HG03103 (cell line): ENCODE results near the gene TTC19.

Source experiments
- ATAC-seq: cut with Tn5 transposase; IDR thresholded peaks from one replicate; pipeline ENCODE4 v1.9.1; 2021; ENCODE audit warnings: low read depth; ENCODE audit not compliant: unreplicated experiment

TTC19 gene, protein sequence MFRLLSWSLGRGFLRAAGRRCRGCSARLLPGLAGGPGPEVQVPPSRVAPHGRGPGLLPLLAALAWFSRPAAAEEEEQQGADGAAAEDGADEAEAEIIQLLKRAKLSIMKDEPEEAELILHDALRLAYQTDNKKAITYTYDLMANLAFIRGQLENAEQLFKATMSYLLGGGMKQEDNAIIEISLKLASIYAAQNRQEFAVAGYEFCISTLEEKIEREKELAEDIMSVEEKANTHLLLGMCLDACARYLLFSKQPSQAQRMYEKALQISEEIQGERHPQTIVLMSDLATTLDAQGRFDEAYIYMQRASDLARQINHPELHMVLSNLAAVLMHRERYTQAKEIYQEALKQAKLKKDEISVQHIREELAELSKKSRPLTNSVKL

DNA sequence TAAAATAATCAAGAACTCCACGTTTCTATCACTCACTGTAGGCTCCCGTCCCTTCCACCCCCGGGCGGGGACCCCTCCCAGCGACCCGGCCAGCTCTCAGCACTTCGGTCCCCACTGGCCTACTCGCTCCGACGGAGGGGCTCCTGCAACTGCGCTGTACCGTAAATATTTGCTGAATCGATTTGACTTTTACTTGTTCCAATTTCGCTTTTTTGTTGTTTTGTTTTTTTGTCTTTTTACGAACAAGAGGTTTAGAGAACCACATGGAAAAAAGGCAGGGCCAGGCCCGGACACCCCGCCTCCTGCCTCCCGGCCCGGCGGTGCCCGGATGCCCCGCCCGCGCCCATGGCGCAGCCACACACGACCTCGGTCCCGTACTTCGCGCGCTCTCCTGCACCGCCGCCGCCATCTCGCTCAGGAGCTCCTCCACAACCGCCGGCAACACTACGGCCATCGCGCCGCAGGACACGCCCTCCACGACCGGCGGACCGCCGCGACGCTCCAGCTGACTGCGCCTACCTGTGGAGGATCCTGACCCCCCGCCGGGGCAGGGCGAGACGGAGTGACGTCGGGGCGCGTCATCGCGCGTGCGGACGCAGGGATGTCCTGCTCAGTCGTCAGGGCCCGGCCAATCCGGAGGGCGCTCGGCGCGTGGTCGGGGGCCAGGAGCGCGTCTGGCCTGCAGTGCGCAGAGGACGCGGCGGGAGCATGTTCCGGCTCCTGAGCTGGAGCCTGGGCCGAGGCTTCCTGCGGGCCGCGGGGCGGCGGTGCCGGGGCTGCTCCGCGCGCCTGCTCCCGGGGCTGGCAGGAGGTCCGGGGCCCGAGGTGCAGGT, at the start of gene TTC19, which contains the start of gene ZSWIM7:
TSS of gene TTC19 (plus strand) at position 684 of the 833 bp plus-strand sequence. CDS start at position 709, 25 bp downstream.
TSS of gene ZSWIM7 (minus strand) at position 564 of the 833 bp plus-strand sequence. CDS start at position 454, 110 bp downstream.
- peak; percentile 90 for ATAC-seq

DNA sequence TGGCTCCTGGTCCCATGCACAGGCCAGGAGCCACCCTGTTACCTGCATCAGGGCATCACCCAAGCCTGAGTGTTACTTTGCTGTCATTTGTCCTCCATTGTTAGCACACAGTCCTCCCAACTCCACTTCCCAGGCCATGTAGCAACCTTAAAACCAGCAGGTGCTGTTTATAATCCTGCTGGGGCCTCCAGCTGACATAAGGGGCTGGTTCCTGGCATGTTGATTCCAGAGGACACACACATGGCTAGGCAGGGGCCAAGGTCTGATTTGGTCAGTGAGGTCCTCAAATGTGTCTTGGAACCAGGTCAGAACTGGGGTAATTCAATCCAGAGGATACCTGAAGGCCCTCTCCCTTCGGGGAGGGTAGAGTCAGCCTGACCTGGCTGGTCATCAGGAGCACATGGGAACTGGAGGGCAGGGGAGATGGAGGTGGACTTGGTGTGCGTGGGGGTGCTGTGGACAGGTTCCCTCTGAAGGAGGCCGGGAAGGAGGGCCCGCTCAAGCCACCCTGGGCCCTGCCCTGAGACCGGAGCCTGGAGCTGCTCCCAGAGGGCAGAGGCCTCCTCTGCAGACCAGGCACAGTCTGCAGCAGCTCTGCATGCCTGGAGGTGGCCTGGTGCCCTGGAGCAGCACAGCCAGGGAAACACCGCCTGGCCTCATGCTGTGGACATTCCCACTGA, 48.1 kb upstream of the TTC19 start:
- no peak for ATAC-seq

DNA sequence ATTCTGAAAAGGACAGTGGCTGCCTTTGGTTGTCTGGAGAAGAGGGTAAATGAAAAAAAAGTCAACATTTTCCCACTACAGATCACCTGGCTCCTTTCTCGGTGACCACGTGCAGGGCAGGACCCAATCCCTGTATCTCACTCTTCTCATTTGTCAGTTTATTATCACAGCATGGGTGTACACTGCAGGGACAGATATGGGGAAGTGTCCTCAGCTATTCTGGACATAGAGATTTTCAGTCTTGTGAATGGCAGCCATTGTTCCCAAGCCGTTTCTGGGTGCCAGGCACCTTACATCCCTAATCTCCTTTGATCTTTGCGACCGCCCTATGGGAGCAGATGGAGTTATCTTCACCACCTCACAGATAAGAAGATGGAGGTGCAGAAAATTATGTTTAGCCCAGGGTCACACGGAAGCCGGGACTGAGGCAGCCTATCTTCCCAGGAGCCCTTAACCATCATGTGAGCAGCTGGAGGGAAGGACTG, 47.5 kb upstream of the TTC19 start:
- no peak for ATAC-seq

DNA sequence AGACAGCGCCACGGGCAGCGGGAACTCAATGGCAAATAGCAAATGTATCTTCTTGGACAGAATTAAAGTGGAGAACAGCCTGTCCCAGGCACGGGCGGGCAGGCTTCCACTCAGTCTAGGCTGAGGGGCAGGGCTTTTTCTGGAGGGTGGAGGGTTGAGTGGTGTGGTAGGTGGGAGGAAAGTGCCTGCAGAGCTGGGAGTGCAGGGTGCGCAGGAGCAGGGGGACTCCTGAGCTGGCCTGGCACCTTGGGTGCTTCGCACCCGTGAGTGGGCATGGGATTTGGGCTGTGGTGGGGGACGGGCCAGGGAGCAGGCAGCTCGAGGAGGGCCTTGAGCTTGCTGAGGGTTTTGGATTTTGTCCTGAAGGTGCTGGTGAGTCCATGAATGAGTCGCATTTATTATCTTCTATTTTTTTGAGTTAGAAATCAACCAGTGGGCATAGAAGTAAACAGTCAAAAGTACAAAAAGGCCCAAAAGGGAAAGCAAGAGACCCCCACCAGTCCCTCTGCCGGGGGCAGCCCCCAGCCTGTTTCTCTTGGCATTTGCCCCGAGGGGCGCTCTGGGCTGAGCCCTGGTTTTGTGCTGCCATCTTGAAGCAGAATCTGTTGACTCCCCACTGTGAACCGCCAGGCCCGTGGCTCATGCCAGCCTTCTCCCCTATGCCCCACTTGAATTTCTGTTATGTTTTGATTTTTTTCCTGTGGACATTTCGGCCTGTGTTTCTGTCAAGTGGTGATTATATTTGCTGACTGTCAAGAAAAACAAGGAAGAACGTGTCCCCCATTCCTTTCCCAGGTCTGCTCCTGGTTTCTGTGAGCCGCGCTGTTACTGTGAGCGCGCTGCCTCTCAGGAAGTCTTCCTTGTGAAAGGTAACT, 46.5 kb upstream of the TTC19 start:
- ATAC-seq = no peak

DNA sequence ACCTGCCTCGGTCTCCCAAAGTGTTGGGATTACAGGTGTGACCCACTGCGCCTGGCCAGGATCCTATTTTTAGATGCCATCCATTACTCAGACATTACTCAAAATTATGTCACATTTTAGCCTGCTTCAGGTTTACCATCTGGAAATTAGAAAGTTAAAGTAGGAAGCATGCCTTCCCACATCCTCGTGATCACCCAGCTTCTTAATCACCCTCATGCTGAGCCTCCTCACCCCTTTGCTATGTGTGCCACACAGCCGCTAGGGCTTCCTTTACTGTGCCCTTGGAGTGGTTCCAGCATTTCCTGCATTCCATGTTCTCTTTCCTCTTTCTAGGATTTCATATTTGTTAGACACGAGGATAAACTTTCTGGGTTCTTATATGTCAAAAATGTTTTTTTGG, 45.4 kb upstream of the TTC19 start:
- ATAC-seq = no peak

DNA sequence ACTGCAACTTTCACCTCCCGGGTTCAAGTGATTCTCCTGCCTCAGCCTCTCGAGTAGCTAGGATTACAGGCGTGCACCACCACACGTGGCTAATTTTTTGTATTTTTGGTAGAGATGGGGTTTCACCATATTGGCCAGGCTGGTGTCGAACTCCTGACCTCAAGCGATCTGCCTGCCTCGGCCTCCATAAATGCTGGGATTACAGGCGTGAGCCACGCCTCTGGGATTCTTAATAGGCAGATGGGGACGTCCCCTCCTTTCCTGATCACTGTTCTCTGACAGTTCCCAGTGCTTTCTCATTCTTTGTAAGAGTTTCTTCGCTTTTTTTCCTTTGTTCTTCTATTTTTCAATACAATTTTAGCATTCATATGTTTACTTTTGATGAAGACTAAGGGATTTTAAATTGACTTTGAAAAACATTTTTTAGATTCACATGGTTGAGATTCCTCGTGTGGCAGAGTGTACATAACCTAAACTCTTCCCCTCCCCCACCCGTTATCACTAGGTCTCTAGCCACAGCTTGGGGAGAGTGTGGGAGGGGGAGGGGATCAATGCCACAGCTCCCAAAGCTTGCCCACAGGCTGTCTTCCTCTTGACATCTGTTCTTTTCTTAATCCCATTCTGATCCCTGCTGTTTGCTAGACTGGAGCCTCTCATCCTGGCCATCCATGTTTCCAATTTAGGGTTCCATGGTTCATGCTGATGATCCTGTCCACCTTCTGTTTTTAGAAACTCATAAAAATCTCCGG, 43.7 kb upstream of the TTC19 start:
- no peak for ATAC-seq

DNA sequence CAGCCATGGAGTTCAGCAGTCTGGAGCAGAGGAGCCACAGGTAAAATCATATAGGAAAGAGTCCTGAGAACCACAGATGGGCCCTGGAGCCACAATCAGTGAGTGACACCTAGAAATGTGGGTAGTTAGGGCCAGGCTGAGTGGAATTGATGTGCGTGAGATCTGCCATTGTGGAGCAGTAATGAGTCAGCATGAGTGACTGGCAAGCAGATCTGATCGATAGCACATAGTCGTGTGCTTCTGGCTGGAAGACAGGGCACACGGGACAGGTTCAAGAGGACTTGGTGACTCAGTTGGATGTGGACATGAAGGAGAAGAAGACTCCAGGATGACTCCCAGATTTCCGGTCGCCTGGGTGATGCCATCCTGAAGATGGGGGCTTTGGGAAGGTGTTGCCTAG, 42.4 kb upstream of the TTC19 start:
- ATAC-seq = no peak

DNA sequence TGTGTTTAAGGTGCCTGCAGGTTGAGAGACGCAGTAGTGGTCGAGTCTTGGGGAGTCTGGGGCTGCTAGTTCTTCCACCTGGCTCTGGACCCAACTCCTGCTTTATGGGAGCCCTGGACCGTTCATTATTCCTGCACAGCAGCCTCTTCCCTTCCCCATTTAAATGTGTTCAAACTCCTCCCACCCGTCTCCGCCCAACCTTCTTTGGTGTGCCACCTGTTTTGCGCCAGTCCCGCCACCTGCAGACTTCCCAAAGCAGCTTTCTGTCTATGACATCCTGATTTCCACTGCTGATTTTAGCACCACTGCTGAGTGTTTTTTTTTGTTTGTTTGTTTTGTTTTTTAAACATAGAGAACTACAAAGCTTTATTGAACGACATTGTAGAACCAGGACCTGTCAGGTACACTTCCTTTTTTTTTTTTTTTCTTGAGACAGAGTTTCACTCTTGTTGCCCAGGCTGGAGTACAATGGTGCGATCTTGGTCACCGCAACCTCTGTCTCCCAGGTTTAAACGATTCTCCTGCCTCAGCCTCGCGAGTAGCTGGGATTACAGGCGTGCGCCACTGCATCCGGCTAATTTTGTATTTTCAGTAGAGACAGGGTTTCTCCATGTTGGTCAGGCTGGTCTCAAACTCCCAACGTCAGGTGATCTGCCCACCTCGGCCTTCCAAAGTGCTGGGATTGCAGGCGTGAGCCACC, 41.9 kb upstream of the TTC19 start:
- no peak for ATAC-seq

DNA sequence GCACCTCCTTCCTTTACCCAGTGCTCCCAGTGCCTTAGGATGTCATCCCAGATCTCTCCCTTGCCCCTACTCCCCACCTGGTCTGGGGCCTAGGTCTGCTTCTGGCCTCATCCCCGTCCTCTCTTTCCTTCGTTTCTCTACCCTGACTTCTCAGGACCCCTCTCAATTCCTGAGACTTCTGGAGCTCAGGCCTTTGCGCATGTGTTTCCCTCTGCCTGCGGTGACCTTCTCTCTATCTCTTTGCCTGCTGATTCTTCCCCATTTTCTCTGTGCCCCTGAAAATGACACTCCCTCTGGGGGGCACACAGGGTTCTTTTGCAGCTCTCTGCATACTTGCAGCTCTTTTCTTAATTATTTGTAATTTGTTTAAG, 41.2 kb upstream of the TTC19 start:
- no peak for ATAC-seq

DNA sequence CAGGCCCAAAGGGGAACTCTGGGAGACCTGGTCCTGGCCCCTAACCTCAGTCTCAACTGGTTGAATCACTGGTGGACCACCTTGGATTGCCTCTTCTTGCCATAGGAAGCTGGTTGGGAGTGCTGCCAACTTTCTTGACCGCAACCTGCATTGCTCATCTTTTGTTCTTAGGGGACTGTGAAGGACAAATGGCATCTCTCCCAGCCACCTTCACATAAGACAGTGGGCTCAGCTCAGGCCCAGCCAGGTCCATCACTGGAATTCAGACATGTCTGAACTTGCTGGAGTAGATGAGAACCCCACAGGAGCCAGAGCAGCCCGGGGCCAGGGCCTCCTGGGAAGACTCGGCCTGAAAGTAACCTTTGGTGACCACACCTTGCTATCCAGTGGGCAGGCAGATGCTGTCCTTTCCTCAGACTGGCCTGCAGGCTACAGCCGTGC, 35.9 kb upstream of the TTC19 start:
- no peak for ATAC-seq

DNA sequence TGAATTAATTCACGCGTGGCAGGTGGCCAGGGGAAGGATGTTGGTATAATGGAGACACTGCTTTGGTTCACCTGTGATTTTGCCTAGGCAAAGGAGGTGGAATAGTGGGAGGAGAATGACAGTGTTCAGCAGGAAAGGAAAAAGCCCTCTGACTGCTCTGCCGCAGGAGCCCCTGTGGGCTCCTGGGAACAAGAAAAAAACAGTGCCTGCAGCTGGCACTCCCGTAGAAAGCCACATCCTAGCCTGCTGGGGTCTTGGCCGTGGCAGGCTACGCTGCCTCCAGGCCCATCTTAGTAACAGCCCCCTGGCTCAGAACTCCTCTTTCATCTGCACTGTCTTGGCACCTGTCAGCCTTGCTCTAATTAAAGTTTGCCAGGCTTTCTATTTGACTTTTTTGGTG, 34.1 kb upstream of the TTC19 start:
- ATAC-seq = no peak

DNA sequence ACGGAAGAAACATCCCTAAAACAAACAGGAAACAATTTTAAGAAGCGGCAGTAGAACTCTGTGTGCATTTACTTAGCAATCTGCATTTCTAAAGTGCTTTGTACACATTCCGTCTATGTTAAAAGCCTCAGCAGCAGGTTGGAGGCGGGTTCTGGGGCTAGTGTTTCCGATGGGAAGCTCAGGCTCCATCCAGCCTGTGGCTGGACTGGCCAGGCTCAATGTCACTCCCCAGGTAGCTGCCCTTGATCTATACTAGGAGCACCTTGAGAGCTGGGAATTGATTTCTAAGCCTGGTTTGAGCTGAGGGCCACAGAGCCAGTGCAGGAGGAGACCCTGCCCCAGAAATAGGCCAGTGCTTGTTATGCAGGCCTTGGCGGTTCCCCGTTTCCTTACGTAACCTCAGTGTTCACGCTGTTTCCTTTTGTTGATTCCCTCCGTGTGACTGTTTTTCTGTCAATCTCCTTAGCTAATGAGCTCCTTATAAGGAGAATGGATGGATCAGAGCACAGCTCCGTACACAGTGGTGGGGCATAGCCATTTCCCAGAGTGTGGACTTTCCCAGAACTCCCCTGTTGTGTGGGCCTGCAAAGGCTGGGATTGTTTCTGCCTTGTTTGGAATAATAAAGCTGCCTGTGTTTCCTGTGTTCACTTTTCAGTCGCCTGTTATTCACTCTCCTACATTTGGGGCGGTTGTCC, 33.3 kb upstream of the TTC19 start:
- no peak for ATAC-seq

DNA sequence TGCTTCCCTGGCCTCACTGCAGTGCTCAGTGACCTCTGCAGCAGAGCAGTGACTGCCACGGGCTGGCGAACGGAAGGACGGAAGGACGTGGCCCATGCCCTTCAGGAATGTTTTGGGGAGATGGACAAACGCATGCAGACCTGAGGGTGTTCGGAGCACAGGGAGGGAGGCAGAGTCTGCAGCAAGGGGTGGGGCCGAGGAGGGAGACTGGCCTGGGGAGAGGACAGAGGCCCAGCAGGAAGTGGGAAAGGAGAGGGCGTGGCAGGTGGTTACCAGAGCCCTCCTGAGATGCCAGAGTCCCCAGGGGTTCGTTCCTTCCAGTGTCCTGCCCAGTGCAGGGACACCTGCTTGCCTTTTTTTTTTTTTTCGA, 32.8 kb upstream of the TTC19 start:
- no peak for ATAC-seq

DNA sequence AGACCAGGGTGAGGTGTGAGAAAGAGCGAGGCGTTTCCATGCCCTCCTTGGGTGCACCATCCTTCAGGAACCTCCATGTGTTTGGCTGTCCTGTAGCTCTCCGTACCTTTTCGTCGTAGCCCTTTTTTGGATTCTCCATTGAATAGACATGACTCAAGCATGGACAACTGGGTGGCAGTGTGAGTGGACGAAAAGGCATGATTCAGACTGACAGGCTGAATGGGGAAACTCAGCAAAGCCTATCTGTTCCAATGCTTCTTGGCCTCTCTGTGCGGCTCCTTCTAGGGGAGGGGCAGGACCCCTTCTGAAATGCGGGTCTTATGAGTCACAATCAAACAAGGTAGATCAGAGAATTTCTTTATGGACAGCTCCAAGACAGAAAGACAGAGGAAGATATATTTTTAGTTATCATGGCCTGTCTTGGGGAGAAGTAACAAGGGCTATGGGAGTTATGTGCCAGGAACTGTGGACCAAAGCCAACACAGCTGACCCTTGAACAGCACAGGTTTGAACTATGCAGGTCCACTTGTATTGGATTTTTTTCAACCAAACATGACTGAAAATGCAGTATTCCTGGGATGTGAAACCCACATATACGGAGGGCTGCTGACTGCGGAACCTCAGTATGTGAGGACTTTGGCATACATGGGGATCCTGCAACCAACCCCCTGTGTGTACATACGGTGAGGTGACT, 31.8 kb upstream of the TTC19 start:
- no peak for ATAC-seq

DNA sequence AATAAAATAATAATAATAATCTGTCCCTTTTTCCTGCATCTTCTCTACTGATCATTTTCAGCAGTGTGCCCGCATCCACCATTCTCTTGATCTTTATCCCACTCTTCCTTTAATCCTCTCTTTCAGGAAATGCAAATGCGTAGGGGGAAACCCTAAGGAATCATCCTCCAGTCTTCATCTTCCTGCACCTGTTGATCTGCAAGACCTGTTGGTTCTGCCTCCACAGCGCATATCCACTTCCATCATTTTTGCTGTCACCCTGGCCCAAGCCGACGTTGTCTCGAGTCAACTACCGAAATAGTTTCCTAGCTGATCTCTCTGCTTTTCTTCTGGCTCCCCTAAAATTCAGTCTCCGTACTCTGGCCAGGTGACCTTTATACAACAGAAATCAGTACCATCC, 30.2 kb upstream of the TTC19 start:
- ATAC-seq = no peak

DNA sequence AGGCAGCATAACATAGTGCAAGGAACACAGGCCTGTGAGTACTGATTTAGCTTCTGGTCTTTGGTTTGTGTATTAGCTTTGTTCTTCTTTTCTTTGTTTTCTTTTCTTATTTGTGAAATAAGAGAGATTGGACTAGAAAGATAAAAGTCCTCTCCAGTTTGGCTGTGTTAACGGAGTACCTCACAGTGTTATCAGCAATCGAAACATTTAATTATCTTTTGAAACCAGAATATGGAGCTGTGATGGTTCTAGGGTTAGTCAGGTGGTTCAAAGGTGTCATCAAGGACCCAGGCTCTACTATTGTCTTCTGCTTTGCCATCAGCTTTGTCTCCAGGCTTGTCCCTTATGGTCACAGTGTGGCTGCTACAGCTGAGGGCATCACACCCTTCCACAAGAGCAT, 29.1 kb upstream of the TTC19 start:
- ATAC-seq = no peak

DNA sequence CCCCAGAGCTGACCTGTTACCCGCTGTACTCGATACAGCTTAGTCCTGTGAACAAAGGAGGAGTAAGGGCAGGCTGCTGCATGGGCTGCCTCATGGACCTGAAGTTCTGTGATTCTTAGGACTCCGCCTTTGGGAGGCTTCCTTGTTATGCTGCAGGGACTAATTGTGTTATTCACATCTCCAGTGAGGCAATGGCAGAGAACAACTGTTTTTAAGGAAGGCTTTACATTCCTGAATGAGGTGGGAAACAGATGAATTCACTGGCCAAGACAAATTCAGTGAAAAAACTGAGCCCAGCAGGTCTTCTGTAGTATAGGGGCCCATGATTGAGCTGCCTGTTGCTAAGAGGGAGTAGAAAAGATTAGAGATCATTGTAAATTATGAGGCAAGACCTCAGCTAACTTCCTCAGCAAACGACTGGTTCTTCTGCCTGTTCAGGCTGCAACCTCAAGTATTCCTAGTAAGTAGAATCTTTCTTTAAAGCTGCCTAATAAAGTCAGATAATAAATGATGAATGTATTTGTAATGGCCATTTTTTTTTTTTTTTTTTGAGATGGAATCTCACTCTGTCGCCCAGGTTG, 28.4 kb upstream of the TTC19 start:
- no peak for ATAC-seq
